Stimulated activated CD4-positive, alpha-beta T cell treated with anti-CD3 and anti-CD28 coated beads, Interleukin-4, amount 100 ng/mL, for 4 hours (primary cell): ENCODE results near the gene TPH1.
A peak's percentile ranks its signal among the peaks of the same experiment; 100 is the strongest.
"Not testable (repeated sequence)": the region's sequence is repeated elsewhere in the genome, so short reads cannot be mapped to it uniquely, and the experiment has no call there.

Experiments
- DNase-seq, 2 experiments: peaks; one replicate each; pipeline ENCODE4 v3.0.0-alpha.2; 2020

The TPH1 gene

GRCh38 chr11:18016789-18017188, 29.3 kb downstream of the TPH1 start:
- DNase-seq, result no peak

- no peak for DNase-seq
Observed at GRCh38 chr11:18014876-18015275, 31.2 kb downstream of the TPH1 start.

GRCh38 chr11:18013790-18014507, 32.1 kb downstream of the TPH1 start:
- no peak for DNase-seq

GRCh38 chr11:18012906-18013781, 32.9 kb downstream of the TPH1 start, which contains the start of gene SERGEF:
Gene SERGEF (minus strand): TSS chr11:18013047. CDS start chr11:18013010, 37 bp downstream.
- DNase-seq, result peak; percentile 87 to 95

- DNase-seq, result peak in 1 of 2 experiments; percentile 5
Observed at GRCh38 chr11:18012122-18012905, 33.8 kb downstream of the TPH1 start.

GRCh38 chr11:18011633-18012032, 34.4 kb downstream of the TPH1 start:
- no peak for DNase-seq

- DNase-seq, result no peak
Observed at GRCh38 chr11:18010977-18011586, 35.0 kb downstream of the TPH1 start.

GRCh38 chr11:18010121-18010670, 35.9 kb downstream of the TPH1 start:
- DNase-seq, result no peak

- DNase-seq, result no peak
Observed at GRCh38 chr11:18005376-18006129, 40.5 kb downstream of the TPH1 start.

GRCh38 chr11:18001191-18001590, 44.9 kb downstream of the TPH1 start:
- no peak for DNase-seq

- DNase-seq, result no peak
Observed at GRCh38 chr11:18000760-18001159, 45.3 kb downstream of the TPH1 start.

GRCh38 chr11:18000128-18000527, 45.9 kb downstream of the TPH1 start:
- not testable (repeated sequence) for DNase-seq
